Activated CD4-positive, alpha-beta memory T cell treated with anti-CD3 and anti-CD28 coated beads, Interleukin-2, amount 10 ng/mL, durations not matched to agents 7 days and 5 days (primary cell): ENCODE results near the gene COTL1. TPM values are rescaled to one million over a fixed set of nuclear protein-coding genes. Genes with fewer than 3 reads are reported as not detected.

Source experiments
- CTCF ChIA-PET: fragments of 350-600 bp; sonication (Branson Sonifier 250); formaldehyde crosslinking; loops from one replicate; lab custom pipeline; 2021; ENCODE audit warnings: antibody characterized with exemption, inconsistent platforms; lab: Charles Lee
- POLR2A ChIA-PET: fragments of 350-600 bp; sonication (Branson Sonifier 250); formaldehyde crosslinking; loops from one replicate; lab custom pipeline; 2021; ENCODE audit warnings: antibody characterized with exemption; lab: Charles Lee
- DNase-seq: peaks from one replicate; pipeline ENCODE4 v3.0.0-alpha.2; 2020
- H3K27ac Mint-ChIP-seq: one replicate; pipeline ENCODE4 v1.8.0; 2021; ENCODE audit warnings: mild to moderate bottlenecking, mixed read lengths
- H3K27me3 Mint-ChIP-seq: one replicate; pipeline ENCODE4 v1.8.0; 2021; ENCODE audit warnings: mixed read lengths
- H3K36me3 Mint-ChIP-seq: one replicate; pipeline ENCODE4 v1.8.0; 2021; ENCODE audit warnings: low read depth, mixed read lengths
- H3K4me1 Mint-ChIP-seq: one replicate; pipeline ENCODE4 v1.8.0; 2021; ENCODE audit warnings: mixed read lengths
- H3K4me3 Mint-ChIP-seq: one replicate; pipeline ENCODE4 v1.8.0; 2021; ENCODE audit warnings: mild to moderate bottlenecking, mixed read lengths
- H3K9me3 Mint-ChIP-seq: one replicate; pipeline ENCODE4 v1.8.0; 2021; ENCODE audit warnings: mixed read lengths
- total RNA-seq, 2 experiments: library from RNA; stranded (reverse); gene quantifications; one replicate each; pipeline ENCODE4 v1.2.3, GENCODE V29; 2021

COTL1 gene
- total RNA-seq, 2 experiments from 2014 or later = 676 to 689 TPM

- H3K27me3 Mint-ChIP-seq = no peaks in the 10 kb centered on the region
- H3K4me1 Mint-ChIP-seq = peaks cover 99% of the 10 kb centered on the region
- DNase-seq = no peak
- H3K9me3 Mint-ChIP-seq = peaks cover 7% of the 10 kb centered on the region
- H3K27ac Mint-ChIP-seq = peak overlapping the region; percentile 92
- CTCF ChIA-PET = interaction anchor here (0.9 kb wide), 1 partner anchor 16 kb away, joined by 5 read pairs; no protein-coding TSS in a partner anchor
- peaks cover 93% of the 10 kb centered on the region for H3K36me3 Mint-ChIP-seq
- H3K4me3 Mint-ChIP-seq = peak overlapping the region; percentile 39
- POLR2A ChIA-PET = interaction anchor here (0.6 to 9.3 kb wide), 4 partner anchors 12 to 103 kb away, joined by 3 to 216 read pairs (median 7); no protein-coding TSS in a partner anchor
Measured at GRCh38 chr16:84610376-84610775, 7.5 kb downstream of the COTL1 start.

DNA sequence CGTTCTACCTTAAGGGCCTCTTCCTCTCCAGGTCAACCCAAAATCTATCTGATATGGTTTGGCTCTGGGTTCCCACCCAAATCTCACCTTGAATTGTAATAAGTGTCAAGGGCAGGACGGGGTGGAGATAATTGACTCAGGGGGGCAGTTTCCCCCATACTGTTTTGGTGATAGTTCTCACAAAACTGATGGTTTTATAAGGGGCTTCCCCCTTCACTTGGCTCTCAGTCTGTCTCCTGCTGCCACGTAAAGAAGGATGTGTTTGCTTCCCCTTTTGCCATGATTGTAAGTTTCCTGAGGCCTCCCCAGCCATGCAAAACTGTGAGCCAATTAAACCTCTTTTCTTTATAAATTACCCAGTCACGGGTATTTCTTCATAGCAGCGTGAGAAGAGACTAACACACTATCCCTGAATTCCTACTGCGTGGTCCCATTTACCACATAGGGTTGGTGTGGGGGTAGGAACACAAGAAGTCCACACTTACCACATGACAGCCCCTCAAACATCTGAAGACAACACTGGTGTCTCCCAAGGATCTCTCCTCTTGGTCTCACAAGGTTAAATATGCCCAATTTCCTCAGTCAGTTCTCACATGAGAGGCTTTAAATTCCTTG, 8.2 kb downstream of the COTL1 start:
- CTCF ChIA-PET = interaction anchor here (0.9 to 1.7 kb wide), 3 partner anchors 15 to 99 kb away, joined by 3 to 8 read pairs (median 5); no protein-coding TSS in a partner anchor

DNA sequence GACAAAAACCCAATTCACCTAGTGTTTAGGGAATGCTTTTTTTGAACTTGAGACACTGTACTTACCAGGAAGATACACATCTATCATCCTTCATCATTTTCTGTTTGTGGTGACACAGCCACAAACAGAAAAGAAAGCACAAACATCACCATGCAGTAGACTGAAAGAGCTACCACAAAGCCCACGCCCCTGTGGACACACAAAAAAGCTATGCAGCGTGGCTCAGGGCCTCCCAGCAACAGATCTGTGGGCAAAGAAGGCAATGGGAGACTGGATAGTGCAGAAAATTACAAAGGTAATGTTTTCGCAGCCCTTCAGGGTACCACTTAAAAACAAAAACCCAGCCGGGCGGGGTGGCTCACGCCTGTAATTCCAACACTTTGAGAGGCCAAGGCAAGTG, 9.6 kb downstream of the COTL1 start:
- H3K36me3 Mint-ChIP-seq = peaks cover 87% of the 10 kb centered on the region
- H3K4me1 Mint-ChIP-seq = peaks cover 94% of the 10 kb centered on the region
- ChIA-PET CTCF (interaction anchor here (0.5 to 3.8 kb wide), 10 partner anchors 8 to 102 kb away, joined by 3 to 22 read pairs (median 6); no protein-coding TSS in a partner anchor), POLR2A (interaction anchor here (1.0 to 5.3 kb wide), 14 partner anchors 8 to 103 kb away, joined by 3 to 142 read pairs (median 6); partner anchors contain the start of gene COTL1)
- DNase-seq = peak; percentile 73
- peak overlapping the region; percentile 70 for H3K4me3 Mint-ChIP-seq
- peaks cover 7% of the 10 kb centered on the region for H3K9me3 Mint-ChIP-seq
- no peaks in the 10 kb centered on the region for H3K27me3 Mint-ChIP-seq
- peak overlapping the region; percentile 92 for H3K27ac Mint-ChIP-seq

More for the DNA sequence above, 8.2 kb downstream of the COTL1 start:
- Mint-ChIP-seq H3K4me3 (peak overlapping the region; percentile 70), H3K4me1 (peaks cover 99% of the 10 kb centered on the region), H3K9me3 (peaks cover 7% of the 10 kb centered on the region), H3K36me3 (peaks cover 93% of the 10 kb centered on the region), H3K27me3 (no peaks in the 10 kb centered on the region), H3K27ac (peak overlapping the region; percentile 92)
- POLR2A ChIA-PET = interaction anchor here (0.6 to 9.3 kb wide), 8 partner anchors 7 to 102 kb away, joined by 3 to 216 read pairs (median 26); no protein-coding TSS in a partner anchor
- DNase-seq = no peak

- Mint-ChIP-seq H3K27ac (peak overlapping the region; percentile 92), H3K36me3 (peaks cover 87% of the 10 kb centered on the region), H3K4me3 (peak overlapping the region; percentile 70), H3K4me1 (peaks cover 94% of the 10 kb centered on the region), H3K27me3 (no peaks in the 10 kb centered on the region), H3K9me3 (peaks cover 7% of the 10 kb centered on the region)
- ChIA-PET POLR2A (interaction anchor here (1.0 to 5.3 kb wide), 13 partner anchors 8 to 103 kb away, joined by 3 to 142 read pairs (median 7); partner anchors contain the start of gene COTL1), CTCF (interaction anchor here (1.1 to 3.8 kb wide), 8 partner anchors 8 to 101 kb away, joined by 3 to 22 read pairs (median 8); no protein-coding TSS in a partner anchor)
- peak; percentile 51 for DNase-seq
Measured at GRCh38 chr16:84607694-84608093, 10.2 kb downstream of the COTL1 start.

- DNase-seq = no peak
- H3K27me3 Mint-ChIP-seq = no peaks in the 10 kb centered on the region
- peak overlapping the region; percentile 70 for H3K4me3 Mint-ChIP-seq
- H3K36me3 Mint-ChIP-seq = peaks cover 83% of the 10 kb centered on the region
- H3K4me1 Mint-ChIP-seq = peaks cover 96% of the 10 kb centered on the region
- ChIA-PET POLR2A (interaction anchor here (1.0 to 5.3 kb wide), 11 partner anchors 9 to 100 kb away, joined by 3 to 142 read pairs (median 15); no protein-coding TSS in a partner anchor), CTCF (interaction anchor here (0.8 to 3.8 kb wide), 8 partner anchors 8 to 101 kb away, joined by 3 to 22 read pairs (median 6); no protein-coding TSS in a partner anchor)
- H3K9me3 Mint-ChIP-seq = peaks cover 7% of the 10 kb centered on the region
- peak overlapping the region; percentile 92 for H3K27ac Mint-ChIP-seq
Measured at GRCh38 chr16:84607061-84607460, 10.8 kb downstream of the COTL1 start.

GRCh38 chr16:84606081-84606875, 11.6 kb downstream of the COTL1 start:
- Mint-ChIP-seq H3K4me1 (peaks cover 96% of the 10 kb centered on the region), H3K9me3 (peaks cover 7% of the 10 kb centered on the region), H3K4me3 (peak overlapping the region; percentile 70), H3K27ac (peak overlapping the region; percentile 92), H3K27me3 (no peaks in the 10 kb centered on the region), H3K36me3 (peaks cover 80% of the 10 kb centered on the region)
- peak; percentile 80 for DNase-seq
- ChIA-PET CTCF (interaction anchor here (0.6 to 3.8 kb wide), 8 partner anchors 7 to 93 kb away, joined by 3 to 22 read pairs (median 6); no protein-coding TSS in a partner anchor), POLR2A (interaction anchor here (1.0 to 5.3 kb wide), 12 partner anchors 9 to 159 kb away, joined by 3 to 142 read pairs (median 6); no protein-coding TSS in a partner anchor)

DNA sequence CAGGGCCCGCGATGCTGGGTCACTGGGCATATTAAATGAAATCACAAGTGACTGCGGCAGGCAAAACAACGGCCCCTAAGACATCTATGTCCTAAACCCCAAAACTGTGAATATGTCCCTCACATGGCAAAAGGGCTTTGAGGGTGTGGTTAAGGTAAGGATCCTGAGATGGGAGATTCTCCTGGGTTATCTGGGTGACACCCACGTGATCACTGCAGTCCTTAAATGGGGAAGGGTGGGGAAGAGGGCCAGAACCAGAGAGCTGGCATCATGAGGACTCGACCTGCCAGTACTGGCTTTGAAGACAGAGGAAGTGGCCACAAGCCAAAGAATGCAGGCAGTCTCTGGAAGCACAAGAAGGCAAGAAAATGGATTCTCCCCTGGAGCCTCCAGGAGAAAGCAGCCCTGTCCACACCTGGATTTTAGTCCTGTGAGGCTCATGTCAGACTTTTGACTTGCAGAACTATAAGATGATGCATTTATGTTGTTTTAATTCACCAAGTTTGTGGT, 12.5 kb downstream of the COTL1 start:
- peak overlapping the region; percentile 92 for H3K27ac Mint-ChIP-seq

DNA sequence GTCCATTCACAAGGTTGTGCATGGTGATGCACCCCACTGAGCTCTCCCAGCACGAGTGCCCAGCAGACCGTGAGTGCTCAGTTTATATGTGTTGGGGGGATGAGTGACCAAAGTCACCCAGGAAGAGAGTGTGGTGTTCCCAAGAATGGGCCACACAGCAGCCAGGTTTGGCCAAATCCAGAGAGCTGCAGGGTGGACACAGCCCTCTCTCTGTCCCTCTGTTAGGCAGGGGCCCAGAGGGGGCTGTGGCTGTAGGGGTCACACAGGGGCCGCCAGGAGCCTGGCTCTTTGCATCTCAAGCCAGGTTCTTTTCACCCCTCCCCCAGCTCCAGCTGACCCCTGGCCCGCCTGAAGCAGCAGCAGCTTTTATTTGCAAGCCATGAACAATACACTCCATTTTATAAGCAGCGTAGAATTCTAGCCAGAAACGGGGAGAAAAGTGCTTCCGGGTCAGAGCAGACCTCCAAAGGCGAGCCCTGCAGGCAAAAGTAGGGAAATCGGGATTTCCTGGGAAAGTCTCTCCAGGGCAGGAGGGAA, 13.3 kb downstream of the COTL1 start:
- CTCF ChIA-PET = no interaction called here

More for the DNA sequence above, 12.5 kb downstream of the COTL1 start:
- no peak for DNase-seq
- ChIA-PET POLR2A (interaction anchor here (0.9 to 5.3 kb wide), 8 partner anchors 9 to 94 kb away, joined by 3 to 142 read pairs (median 14); no protein-coding TSS in a partner anchor), CTCF (interaction anchor here (0.6 to 3.8 kb wide), 3 partner anchors 7 to 19 kb away, joined by 3 to 22 read pairs (median 4); no protein-coding TSS in a partner anchor)
- Mint-ChIP-seq H3K9me3 (peaks cover 2% of the 10 kb centered on the region), H3K4me3 (no peak overlapping the region), H3K4me1 (peaks cover 96% of the 10 kb centered on the region), H3K27me3 (no peaks in the 10 kb centered on the region), H3K36me3 (peaks cover 77% of the 10 kb centered on the region)

GRCh38 chr16:84603940-84604339, 13.9 kb downstream of the COTL1 start:
- DNase-seq = no peak
- ChIA-PET CTCF (no interaction called here), POLR2A (interaction anchor here (0.9 to 10.3 kb wide), 5 partner anchors 10 to 85 kb away, joined by 3 to 216 read pairs (median 3); partner anchors contain the start of gene COTL1)
- Mint-ChIP-seq H3K36me3 (peaks cover 74% of the 10 kb centered on the region), H3K4me1 (peaks cover 94% of the 10 kb centered on the region), H3K27me3 (no peaks in the 10 kb centered on the region), H3K27ac (no peak overlapping the region), H3K4me3 (no peak overlapping the region), H3K9me3 (no peaks in the 10 kb centered on the region)

More for the DNA sequence above, 13.3 kb downstream of the COTL1 start:
- H3K4me1 Mint-ChIP-seq = peaks cover 94% of the 10 kb centered on the region
- peaks cover 76% of the 10 kb centered on the region for H3K36me3 Mint-ChIP-seq
- H3K9me3 Mint-ChIP-seq = no peaks in the 10 kb centered on the region
- H3K4me3 Mint-ChIP-seq = peak overlapping the region; percentile 46
- DNase-seq = no peak
- peak overlapping the region; percentile 92 for H3K27ac Mint-ChIP-seq
- H3K27me3 Mint-ChIP-seq = no peaks in the 10 kb centered on the region
- POLR2A ChIA-PET = interaction anchor here (0.8 to 5.3 kb wide), 8 partner anchors 8 to 94 kb away, joined by 3 to 142 read pairs (median 3); partner anchors contain the start of gene COTL1

DNA sequence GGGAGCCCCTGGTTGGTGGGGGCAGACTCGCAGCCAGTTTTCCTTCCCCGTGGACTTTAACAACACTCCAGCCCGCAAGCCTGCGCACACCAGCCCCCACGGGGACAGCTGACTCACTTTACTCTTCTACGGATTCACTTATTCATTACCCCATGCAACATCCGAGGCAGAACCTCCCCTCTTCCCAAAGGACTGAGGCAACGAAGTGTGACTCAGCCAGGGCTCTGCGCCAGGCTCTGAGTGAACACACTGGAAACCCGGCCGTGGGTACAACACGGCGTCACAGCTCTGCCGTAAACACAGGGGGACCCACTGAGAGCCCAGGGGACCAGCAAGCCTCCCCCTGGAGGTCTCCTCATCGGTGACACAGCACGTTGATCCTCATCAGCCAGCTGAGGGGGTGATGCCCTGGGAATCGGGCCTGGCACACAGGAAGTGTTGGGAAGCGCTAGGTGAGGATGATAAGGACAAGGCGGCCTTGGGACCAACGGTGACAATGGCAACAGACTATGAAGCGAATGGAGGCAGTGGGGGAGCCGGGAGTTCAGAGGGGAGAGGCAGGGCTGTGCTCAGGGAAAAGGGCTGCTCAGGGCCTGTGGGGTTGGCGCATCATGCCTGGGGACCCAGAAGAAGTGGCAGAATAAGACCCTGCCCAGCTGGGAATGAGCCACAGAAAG, 14.6 kb downstream of the COTL1 start:
- no peaks in the 10 kb centered on the region for H3K9me3 Mint-ChIP-seq
- H3K36me3 Mint-ChIP-seq = peaks cover 71% of the 10 kb centered on the region
- ChIA-PET CTCF (interaction anchor here (2.3 kb wide), 1 partner anchor 13 kb away, joined by 8 read pairs; no protein-coding TSS in a partner anchor), POLR2A (interaction anchor here (1.4 to 10.3 kb wide), 4 partner anchors 9 to 93 kb away, joined by 3 to 216 read pairs (median 64); partner anchors contain the start of genes COTL1 and MEAK7)
- peaks cover 93% of the 10 kb centered on the region for H3K4me1 Mint-ChIP-seq
- peak overlapping the region; percentile 62 for H3K4me3 Mint-ChIP-seq
- H3K27ac Mint-ChIP-seq = peak overlapping the region; percentile 96
- peak; percentile 36 for DNase-seq
- no peaks in the 10 kb centered on the region for H3K27me3 Mint-ChIP-seq
